Caki2 (cell line): ENCODE results near the gene HEMGN. TPM values are rescaled to one million over a fixed set of nuclear protein-coding genes. Genes with fewer than 3 reads are reported as not detected.

ENCODE experiments used
- total RNA-seq: library from RNA; depleted of rRNA; stranded (reverse); fragments of >200 nt; shearing (Covaris generic); gene quantifications from 2 replicates; pipeline ENCODE4 v1.2.3, GENCODE V29; 2014; ENCODE audit warnings: low replicate concordance; rRNA removed

Gene HEMGN
- total RNA-seq, 1 experiment from 2014 or later, result not detected

Other genes with a start within 250 kb of the HEMGN start
- gene XPA, start 240.8 kb downstream of the HEMGN start, total RNA-seq, result 0.81 and 7.7 TPM in 2 replicates
- not detected in 2 replicates for gene FOXE1, start 84.9 kb downstream of the HEMGN start, total RNA-seq
- gene TRMO, start 15.7 kb downstream of the HEMGN start, total RNA-seq, result 29.8 and 36.7 TPM in 2 replicates
- 1.4 and 7.2 TPM in 2 replicates for gene ANP32B, start 45.2 kb upstream of the HEMGN start, total RNA-seq
- gene NANS, start 118.6 kb upstream of the HEMGN start, total RNA-seq, result 60.8 and 98.6 TPM in 2 replicates
- gene TRIM14, start 181.1 kb upstream of the HEMGN start, total RNA-seq, result 5.7 and 14.6 TPM in 2 replicates